Breast epithelium (tissue), 3 donors: ENCODE measurements around the gene SIRPD. TPM values are rescaled to one million over a fixed set of nuclear protein-coding genes. Genes with fewer than 3 reads are reported as not detected.

ENCODE experiments used
- total RNA-seq, 3 donors: library from RNA; depleted of rRNA; stranded (reverse); fragments of >200 nt; gene quantifications; one replicate each; pipeline ENCODE4 v1.1.0, GENCODE V29; 2016

The SIRPD gene
- total RNA-seq, 3 donors from 2014 or later: not detected

Other genes starting within 250 kb of the SIRPD start
- 10 to 100 TPM in 1 of 3 donors, 1 to 10 TPM in 2; 5.0 to 10.8 (median 9.8) TPM for gene SDCBP2, start 228.6 kb downstream of the SIRPD start, total RNA-seq
- gene FKBP1A, start 164.7 kb downstream of the SIRPD start, total RNA-seq: 100 to 1,000 TPM; 115 to 191 (median 128) TPM
- gene NSFL1C, start 90.9 kb downstream of the SIRPD start, total RNA-seq: 10 to 100 TPM; 36.7 to 67.5 (median 49.5) TPM
- 10 to 100 TPM in 1 of 3 donors, 1 to 10 TPM in 2; 2.9 to 30.9 (median 4.3) TPM for gene SIRPB2, start 66.3 kb downstream of the SIRPD start, total RNA-seq
- 1 to 10 TPM; 2.6 to 8.5 (median 5.8) TPM for gene SIRPB1, start 62.3 kb upstream of the SIRPD start, total RNA-seq
- gene SIRPG, start 100.1 kb upstream of the SIRPD start, total RNA-seq: not detected